ENCODE data around the gene PAQR7. TPM values are rescaled to one million over a fixed set of nuclear protein-coding genes. Genes with fewer than 3 reads are reported as not detected.

The PAQR7 gene
- total RNA-seq, 1 experiment from 2014 or later = 6.7 TPM

GRCh38 chr1:25821112-25821476 lies 54.4 kb downstream of the PAQR7 start (continued):
- TF ChIP-seq ZNF396 (CRISPR knock-in tag; IDR thresholded peaks at IDR 0.05; ENCODE audit: borderline replicate concordance) = no peak

DNA sequence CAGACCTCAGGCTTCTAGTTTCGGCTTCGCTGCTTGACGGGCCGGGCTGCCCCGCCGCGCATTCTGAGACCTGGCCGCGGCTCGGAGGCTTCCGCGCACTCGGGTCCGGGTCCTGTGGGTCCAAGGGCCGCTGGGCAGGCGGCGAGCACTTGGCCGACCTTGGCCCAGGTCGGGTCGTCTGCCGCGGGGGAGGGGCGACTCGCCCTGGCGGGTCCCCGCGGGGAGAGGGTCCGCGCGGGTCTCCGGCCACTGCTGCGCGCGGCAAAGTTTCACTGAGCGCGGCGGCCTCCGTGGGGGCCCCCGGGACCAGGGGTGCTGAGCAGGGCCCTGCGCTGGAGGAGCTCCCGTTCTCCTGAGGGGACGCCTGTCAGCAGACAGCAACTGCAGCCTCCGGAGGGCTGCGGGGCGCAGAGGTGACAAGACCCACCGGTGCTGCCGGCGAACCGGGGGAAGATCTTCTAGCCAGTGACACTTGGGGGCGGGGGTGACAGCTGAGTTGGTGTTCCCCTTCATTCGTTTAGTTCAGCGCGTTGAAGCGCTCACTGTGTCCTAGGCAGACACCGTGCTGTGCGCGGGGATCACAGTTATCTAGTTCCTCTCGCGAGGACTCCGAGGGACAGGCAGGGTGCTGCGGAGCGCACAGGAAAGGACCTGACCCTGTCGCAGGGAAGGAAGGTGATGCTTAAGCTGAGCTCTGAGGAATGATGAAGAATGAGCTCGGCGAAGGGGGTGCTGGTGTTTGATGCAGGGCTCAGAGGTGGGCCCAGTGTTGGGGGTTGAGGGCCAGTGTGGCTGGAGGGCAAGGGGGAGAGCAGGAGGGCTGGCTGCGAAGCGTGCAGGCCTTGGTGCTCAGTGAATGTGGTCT lies 55.0 kb downstream of the PAQR7 start:
- peak overlapping the region; percentile 98 for H3K4me3 Mint-ChIP-seq
- no peaks in the 10 kb centered on the region for H3K9me3 Mint-ChIP-seq
- ChIA-PET CTCF (interaction anchor here (0.9 to 5.5 kb wide), 15 partner anchors 10 to 370 kb away, joined by 3 to 26 read pairs (median 4); partner anchors contain the start of genes CATSPER4, CNKSR1 and PAFAH2), POLR2A (interaction anchor here (1.0 to 1.7 kb wide), 5 partner anchors 20 to 203 kb away, joined by 3 to 6 read pairs (median 3); partner anchors contain the start of genes PAQR7 and SELENON)
- peaks cover 10% of the 10 kb centered on the region for H3K27me3 Mint-ChIP-seq (ENCODE audit: low read depth)
- H3K36me3 Mint-ChIP-seq = 0 out of 2 replicates have a peak, but pooled peaks cover 1% of the 10 kb centered on the region
- H3K27ac Mint-ChIP-seq = peak overlapping the region; percentile 53
- ATAC-seq (peak; percentile 46), DNase-seq (ENCODE audit: low spot score) (peak; percentile 47)
- peaks cover 35% of the 10 kb centered on the region for H3K4me1 Mint-ChIP-seq
- TF ChIP-seq ESRRA (CRISPR knock-in tag; IDR thresholded peaks at IDR 0.05; ENCODE audit: borderline replicate concordance) (0 out of 2 replicates have a peak, but pooled peaks have one; percentile 63), ZNF416 (CRISPR knock-in tag; IDR thresholded peaks at IDR 0.05) (no peak), FOXK1 (CRISPR knock-in tag; IDR thresholded peaks at IDR 0.05) (peak; percentile 15; the same call in 1 of the 2 replicates), RELA (CRISPR knock-in tag; IDR thresholded peaks at IDR 0.05; ENCODE audit: borderline replicate concordance) (no peak), NR3C1 (CRISPR knock-in tag; conservative IDR thresholded peaks at IDR 0.05; ENCODE audit: low read depth) (no peak), SMAD4 (CRISPR knock-in tag; IDR thresholded peaks at IDR 0.05) (0 out of 2 replicates have a peak, but pooled peaks have one; percentile 26), JUN (CRISPR knock-in tag; IDR thresholded peaks at IDR 0.05) (peak; percentile 74)
- TF ChIP-seq, protein P1, sequence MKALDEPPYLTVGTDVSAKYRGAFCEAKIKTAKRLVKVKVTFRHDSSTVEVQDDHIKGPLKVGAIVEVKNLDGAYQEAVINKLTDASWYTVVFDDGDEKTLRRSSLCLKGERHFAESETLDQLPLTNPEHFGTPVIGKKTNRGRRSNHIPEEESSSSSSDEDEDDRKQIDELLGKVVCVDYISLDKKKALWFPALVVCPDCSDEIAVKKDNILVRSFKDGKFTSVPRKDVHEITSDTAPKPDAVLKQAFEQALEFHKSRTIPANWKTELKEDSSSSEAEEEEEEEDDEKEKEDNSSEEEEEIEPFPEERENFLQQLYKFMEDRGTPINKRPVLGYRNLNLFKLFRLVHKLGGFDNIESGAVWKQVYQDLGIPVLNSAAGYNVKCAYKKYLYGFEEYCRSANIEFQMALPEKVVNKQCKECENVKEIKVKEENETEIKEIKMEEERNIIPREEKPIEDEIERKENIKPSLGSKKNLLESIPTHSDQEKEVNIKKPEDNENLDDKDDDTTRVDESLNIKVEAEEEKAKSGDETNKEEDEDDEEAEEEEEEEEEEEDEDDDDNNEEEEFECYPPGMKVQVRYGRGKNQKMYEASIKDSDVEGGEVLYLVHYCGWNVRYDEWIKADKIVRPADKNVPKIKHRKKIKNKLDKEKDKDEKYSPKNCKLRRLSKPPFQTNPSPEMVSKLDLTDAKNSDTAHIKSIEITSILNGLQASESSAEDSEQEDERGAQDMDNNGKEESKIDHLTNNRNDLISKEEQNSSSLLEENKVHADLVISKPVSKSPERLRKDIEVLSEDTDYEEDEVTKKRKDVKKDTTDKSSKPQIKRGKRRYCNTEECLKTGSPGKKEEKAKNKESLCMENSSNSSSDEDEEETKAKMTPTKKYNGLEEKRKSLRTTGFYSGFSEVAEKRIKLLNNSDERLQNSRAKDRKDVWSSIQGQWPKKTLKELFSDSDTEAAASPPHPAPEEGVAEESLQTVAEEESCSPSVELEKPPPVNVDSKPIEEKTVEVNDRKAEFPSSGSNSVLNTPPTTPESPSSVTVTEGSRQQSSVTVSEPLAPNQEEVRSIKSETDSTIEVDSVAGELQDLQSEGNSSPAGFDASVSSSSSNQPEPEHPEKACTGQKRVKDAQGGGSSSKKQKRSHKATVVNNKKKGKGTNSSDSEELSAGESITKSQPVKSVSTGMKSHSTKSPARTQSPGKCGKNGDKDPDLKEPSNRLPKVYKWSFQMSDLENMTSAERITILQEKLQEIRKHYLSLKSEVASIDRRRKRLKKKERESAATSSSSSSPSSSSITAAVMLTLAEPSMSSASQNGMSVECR (CRISPR knock-in tag; IDR thresholded peaks at IDR 0.05; ENCODE audit: borderline replicate concordance) = peak; percentile 91; the same call in 1 of the 2 replicates
- TF ChIP-seq, protein P2, sequence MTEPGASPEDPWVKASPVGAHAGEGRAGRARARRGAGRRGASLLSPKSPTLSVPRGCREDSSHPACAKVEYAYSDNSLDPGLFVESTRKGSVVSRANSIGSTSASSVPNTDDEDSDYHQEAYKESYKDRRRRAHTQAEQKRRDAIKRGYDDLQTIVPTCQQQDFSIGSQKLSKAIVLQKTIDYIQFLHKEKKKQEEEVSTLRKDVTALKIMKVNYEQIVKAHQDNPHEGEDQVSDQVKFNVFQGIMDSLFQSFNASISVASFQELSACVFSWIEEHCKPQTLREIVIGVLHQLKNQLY (CRISPR knock-in tag; IDR thresholded peaks at IDR 0.05) = no peak

- ChIA-PET POLR2A (interaction anchor here (0.6 to 1.7 kb wide), 5 partner anchors 19 to 845 kb away, joined by 3 to 6 read pairs (median 3); partner anchors contain the start of gene SELENON), CTCF (interaction anchor here (0.9 to 5.5 kb wide), 13 partner anchors 10 to 370 kb away, joined by 3 to 26 read pairs (median 5); partner anchors contain the start of genes CATSPER4, CNKSR1 and PAFAH2)
- DNase-seq (ENCODE audit: low spot score) (peak; percentile 84), ATAC-seq (peak; percentile 81)
- no peaks in the 10 kb centered on the region for H3K9me3 Mint-ChIP-seq
- peaks cover 35% of the 10 kb centered on the region for H3K4me1 Mint-ChIP-seq
- peak within 1 kb of the TSS; percentile 98 for H3K4me3 Mint-ChIP-seq
- H3K27me3 Mint-ChIP-seq (ENCODE audit: low read depth) = peaks cover 10% of the 10 kb centered on the region
- peak within 1 kb of the TSS; percentile 95 for H3K27ac Mint-ChIP-seq
- H3K36me3 Mint-ChIP-seq = peaks cover 9% of the 10 kb centered on the region; the same call in 1 of the 2 replicates
- TF ChIP-seq MAX (CRISPR knock-in tag; IDR thresholded peaks at IDR 0.05) = peak; percentile 72
- peak; percentile 61; the same call in 1 of the 2 replicates for TF ChIP-seq ETV6 (CRISPR knock-in tag; IDR thresholded peaks at IDR 0.05)
- TF ChIP-seq, protein P3, sequence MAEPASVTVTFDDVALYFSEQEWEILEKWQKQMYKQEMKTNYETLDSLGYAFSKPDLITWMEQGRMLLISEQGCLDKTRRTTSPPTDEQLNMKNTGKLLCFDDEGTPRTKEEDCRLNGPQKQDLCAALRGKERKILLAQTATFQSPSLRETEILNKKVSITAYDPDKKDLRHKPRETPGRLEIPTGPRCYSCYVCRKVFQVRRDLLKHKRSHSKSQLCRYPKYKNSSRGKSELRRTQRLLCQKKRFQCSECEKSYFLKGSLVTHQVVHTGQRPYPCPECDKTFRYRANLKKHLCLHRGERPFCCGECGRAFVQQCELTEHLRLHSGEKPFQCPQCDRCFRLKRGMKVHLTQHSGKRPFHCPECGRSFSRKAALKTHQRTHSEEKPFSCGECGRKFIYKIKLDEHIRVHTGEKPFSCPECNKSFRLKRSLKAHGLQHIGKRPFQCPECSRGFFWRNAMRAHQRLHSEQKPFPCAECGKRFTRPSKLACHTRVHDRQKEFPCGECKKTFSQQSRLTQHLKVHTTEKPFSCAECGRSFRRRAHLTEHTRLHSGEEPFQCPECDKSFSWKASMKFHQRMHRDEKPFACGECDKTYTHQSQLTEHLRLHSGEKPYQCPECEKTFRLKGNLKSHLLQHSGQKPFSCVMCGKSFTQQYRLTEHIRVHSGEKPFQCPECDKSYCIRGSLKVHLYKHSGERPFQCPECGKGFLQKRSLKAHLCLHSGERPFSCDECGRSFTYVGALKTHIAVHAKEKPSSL (CRISPR knock-in tag; conservative IDR thresholded peaks at IDR 0.05) = no peak
- TF ChIP-seq FOXJ3 (CRISPR knock-in tag; IDR thresholded peaks at IDR 0.05; ENCODE audit: borderline replicate concordance) = no peak
- TF ChIP-seq, protein P4, sequence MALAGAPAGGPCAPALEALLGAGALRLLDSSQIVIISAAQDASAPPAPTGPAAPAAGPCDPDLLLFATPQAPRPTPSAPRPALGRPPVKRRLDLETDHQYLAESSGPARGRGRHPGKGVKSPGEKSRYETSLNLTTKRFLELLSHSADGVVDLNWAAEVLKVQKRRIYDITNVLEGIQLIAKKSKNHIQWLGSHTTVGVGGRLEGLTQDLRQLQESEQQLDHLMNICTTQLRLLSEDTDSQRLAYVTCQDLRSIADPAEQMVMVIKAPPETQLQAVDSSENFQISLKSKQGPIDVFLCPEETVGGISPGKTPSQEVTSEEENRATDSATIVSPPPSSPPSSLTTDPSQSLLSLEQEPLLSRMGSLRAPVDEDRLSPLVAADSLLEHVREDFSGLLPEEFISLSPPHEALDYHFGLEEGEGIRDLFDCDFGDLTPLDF (CRISPR knock-in tag; IDR thresholded peaks at IDR 0.05) = peak; percentile 59; the same call in 1 of the 2 replicates
- TF ChIP-seq ZNF281 (CRISPR knock-in tag; IDR thresholded peaks at IDR 0.05) = 0 out of 2 replicates have a peak, but pooled peaks have one; percentile 33
- TF ChIP-seq SP1 (CRISPR knock-in tag; conservative IDR thresholded peaks at IDR 0.05) = peak; percentile 80; the same call in 1 of the 2 replicates
Observed at GRCh38 chr1:25819491-25820246, 55.8 kb downstream of the PAQR7 start, which contains the start of gene MTFR1L. Gene MTFR1L, plus strand, starts transcription at chr1:25819954. Its CDS starts 3,151 bp downstream, at chr1:25823105.

Measured in WTC11 (cell line).